Kidney (tissue), 14 donors: Measurements from ENCODE around the gene GABRG2. TPM values are rescaled to one million over a fixed set of nuclear protein-coding genes. Genes with fewer than 3 reads are reported as not detected.

Experiments
- DNase-seq, 5 donors: peaks; one replicate each; pipeline ENCODE4 v3.0.0-alpha.2; 2013 to 2020
- FAIRE-seq: peaks from 2 replicates; lab custom pipeline; 2012; peaks lifted over from hg19 to GRCh38; lab: Jason Lieb, UNC
- H3K27ac ChIP-seq, 2 donors: one replicate each; pipeline ENCODE4 v1.7.0; 2013; ENCODE audit warnings: low read depth in 2 of 2, low read length in 2 of 2, inconsistent platforms in 1 of 2
- H3K27me3 ChIP-seq: one replicate; pipeline ENCODE4 v1.7.1; 2013; ENCODE audit warnings: low read length, inconsistent platforms; ENCODE audit not compliant: control insufficient read depth, insufficient read depth
- H3K36me3 ChIP-seq, 3 donors: one replicate each; pipeline versions ENCODE4 v1.7.0 to v1.7.1; 2013; ENCODE audit warnings: low read length in 3 of 3, control low read depth in 1 of 3, inconsistent platforms in 1 of 3; ENCODE audit not compliant: insufficient read depth in 3 of 3, control insufficient read depth in 2 of 3
- H3K4me1 ChIP-seq, 3 donors: one replicate each; pipeline versions ENCODE4 v1.7.0 to v1.7.1; 2013; ENCODE audit warnings: low read length in 3 of 3, inconsistent platforms in 1 of 3, low read depth in 1 of 3; ENCODE audit not compliant: control insufficient read depth in 2 of 3, insufficient read depth in 2 of 3
- H3K4me3 ChIP-seq, 3 donors: one replicate each; pipeline versions ENCODE4 v1.7.0 to v1.8.1; 2013; ENCODE audit warnings: low read length in 3 of 3, control low read depth in 1 of 3, inconsistent platforms in 1 of 3
- H3K9ac ChIP-seq, 3 donors: one replicate each; pipeline versions ENCODE4 v1.7.0 to v1.7.1; 2013; ENCODE audit warnings: low read length in 3 of 3, control low read depth in 1 of 3, inconsistent platforms in 1 of 3
- H3K9me3 ChIP-seq, 3 donors: one replicate each; pipeline versions ENCODE4 v1.7.0 to v1.7.1; 2013; ENCODE audit warnings: low read length in 3 of 3, control low read depth in 1 of 3, inconsistent platforms in 1 of 3; ENCODE audit not compliant: control insufficient read depth in 2 of 3, insufficient read depth in 1 of 3
- CTCF ChIP-seq: IDR thresholded peaks from 3 replicates; pipeline ENCODE4 v1.5.1; 2012; ENCODE audit warnings: mild to moderate bottlenecking, moderate library complexity, borderline replicate concordance; ENCODE audit not compliant: insufficient read depth; ENCODE audit errors: extremely low read depth
- intact Hi-C: fragments of 100-400 bp; cut with DNase I; formaldehyde crosslinking; loops from one replicate; pipeline ENCODE4 v1.11.1; 2022
- polyA plus RNA-seq: library from polyadenylated mRNA; stranded (reverse); fragments of 350-450 nt; fragmentation: Illumina TruSeq; extraction: RNeasy Lipid Tissue Mini Kit (QIAGEN cat#74804); gene quantifications from one replicate; pipeline ENCODE4 v1.2.3, GENCODE V29; 2014; ENCODE audit warnings: low read depth, low replicate concordance; ENCODE audit not compliant: insufficient read depth
- total RNA-seq: library from RNA; stranded (reverse); fragmentation: NEBNext Ultra II Directional; extraction: Animal tissue kit (Norgen Biotek cat#: 25700); gene quantifications from one replicate; pipeline ENCODE4 v1.2.1, GENCODE V29; 2021
- donor health status: control.
- donor health status: control.
- donor health status: control.
- donor health status: control.
- donor health status: control.
- donor health status: DM: yes; HTN: yes; CAD: no.
- donor health status: Normal renal cell carcinoma (clear cell type).

The GABRG2 gene
- total and polyA plus RNA-seq, 2 donors from 2014 or later = not detected

GRCh38 chr5:162067162-162067561, 411 bp upstream of the GABRG2 start:
- Histone ChIP-seq H3K4me3 (no peak overlapping the region), H3K4me1 (no peaks in the 10 kb centered on the region), H3K36me3 (no peaks in the 10 kb centered on the region), H3K27ac (no peak overlapping the region), H3K27me3 (no peaks in the 10 kb centered on the region), H3K9ac (no peak overlapping the region), H3K9me3 (no peaks in the 10 kb centered on the region)
- no peak for TF ChIP-seq CTCF
- FAIRE-seq (no peak), DNase-seq (no peak)
- intact Hi-C loops = no loop called here

GRCh38 chr5:162068412-162068811, 839 bp downstream of the GABRG2 start:
- intact Hi-C loops = no loop called here

GRCh38 chr5:162068936-162069335, 1.4 kb downstream of the GABRG2 start:
- intact Hi-C loops = no loop called here
- no peak for TF ChIP-seq CTCF
- Histone ChIP-seq H3K9ac (no peak overlapping the region), H3K9me3 (no peaks in the 10 kb centered on the region), H3K4me1 (no peaks in the 10 kb centered on the region), H3K27me3 (no peaks in the 10 kb centered on the region), H3K4me3 (no peak overlapping the region), H3K27ac (no peak overlapping the region), H3K36me3 (no peaks in the 10 kb centered on the region)
- no peak for DNase-seq
- FAIRE-seq = no peak

More at GRCh38 chr5:162068412-162068811, 839 bp downstream of the GABRG2 start:
- peak; percentile 63 to 92 (median 88) for DNase-seq
- no peak for TF ChIP-seq CTCF
- no peak overlapping the region for H3K9ac ChIP-seq
- H3K27ac ChIP-seq = no peak overlapping the region
- no peak for FAIRE-seq
- no peaks in the 10 kb centered on the region for H3K27me3 ChIP-seq
- H3K4me3 ChIP-seq = no peak overlapping the region
- H3K36me3 ChIP-seq = no peaks in the 10 kb centered on the region
- no peaks in the 10 kb centered on the region for H3K4me1 ChIP-seq
- H3K9me3 ChIP-seq = no peaks in the 10 kb centered on the region

- no peaks in the 10 kb centered on the region for H3K36me3 ChIP-seq
- H3K4me1 ChIP-seq = no peaks in the 10 kb centered on the region
- TF ChIP-seq CTCF = no peak
- FAIRE-seq = no peak
- no peaks in the 10 kb centered on the region for H3K27me3 ChIP-seq
- no peak overlapping the region for H3K27ac ChIP-seq
- H3K4me3 ChIP-seq = no peak overlapping the region
- DNase-seq = no peak
- intact Hi-C loops = no loop called here
- H3K9me3 ChIP-seq = no peaks in the 10 kb centered on the region
- no peak overlapping the region for H3K9ac ChIP-seq
Observed at GRCh38 chr5:162078805-162079204, 11.2 kb downstream of the GABRG2 start.
